ENCODE data around the gene SNIP1. TPM values are rescaled to one million over a fixed set of nuclear protein-coding genes. Genes with fewer than 3 reads are reported as not detected.

The SNIP1 gene
- total RNA-seq, 6 experiments from 2014 or later, result 6.2 to 10.6 (median 8.8) TPM

DNA sequence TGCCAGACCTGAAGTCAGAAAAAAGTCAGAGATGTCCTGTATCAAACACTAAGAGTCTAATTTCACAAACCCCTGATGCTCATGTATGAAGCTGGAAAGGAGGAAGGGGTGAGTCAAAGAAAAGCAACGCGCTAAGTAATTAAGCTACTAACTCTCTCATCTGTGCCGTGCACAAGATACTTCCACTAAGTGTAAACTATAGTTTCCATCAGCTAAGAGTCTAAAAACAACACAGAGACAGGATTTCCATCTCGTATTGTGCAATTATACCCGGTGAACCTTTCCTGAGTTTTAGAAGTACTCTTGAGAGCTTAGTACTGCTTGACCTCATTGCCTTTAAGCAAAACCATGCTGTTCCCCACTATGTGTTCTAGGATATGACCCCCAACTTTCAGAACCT is 21.6 kb upstream of the SNIP1 start:
- no peak overlapping the region for H3K4me3 ChIP-seq
- WGBS (ENCODE audit: insufficient coverage, low coverage, low lambda C conversion rate, missing lambda C conversion rate), result 75% methylated on average over 5 of the region's 5 CpGs
- H3K27me3 ChIP-seq, result no peaks in the 10 kb centered on the region
- H3K27ac ChIP-seq, result no peak overlapping the region
- DNase-seq, result no peak
- H3K4me1 ChIP-seq, result no peaks in the 10 kb centered on the region
- TF ChIP-seq CTCF (IDR thresholded peaks at IDR 0.05) (no peak), POLR2A (IDR thresholded peaks at IDR 0.05) (no peak)
- no peaks in the 10 kb centered on the region for H3K9me3 ChIP-seq
- intact Hi-C loops (cut with DNase I), result no loop called here
- no peak for ATAC-seq
- peaks cover 13 to 92% (median 32%) of the 10 kb centered on the region in 4 donors for H3K36me3 ChIP-seq

GRCh38 chr1:37574834-37575480 is 20.9 kb upstream of the SNIP1 start:
- Histone ChIP-seq H3K27ac (no peak overlapping the region), H3K4me1 (no peaks in the 10 kb centered on the region), H3K27me3 (no peaks in the 10 kb centered on the region), H3K36me3 (peaks cover 13 to 92% (median 30%) of the 10 kb centered on the region in 4 donors), H3K4me3 (no peak overlapping the region), H3K9me3 (no peaks in the 10 kb centered on the region)
- ATAC-seq (no peak), DNase-seq (no peak)
- intact Hi-C loops (cut with DNase I), result no loop called here
- 83% methylated on average over 7 of the region's 7 CpGs for WGBS (ENCODE audit: insufficient coverage, low coverage, low lambda C conversion rate, missing lambda C conversion rate)
- TF ChIP-seq CTCF (IDR thresholded peaks at IDR 0.05) (no peak), POLR2A (IDR thresholded peaks at IDR 0.05) (no peak)

- H3K36me3 ChIP-seq, result peaks cover 14 to 96% (median 42%) of the 10 kb centered on the region in 4 donors
- ATAC-seq (no peak), DNase-seq (no peak)
- no peaks in the 10 kb centered on the region for H3K4me1 ChIP-seq
- H3K4me3 ChIP-seq, result no peak overlapping the region
- no peaks in the 10 kb centered on the region for H3K27me3 ChIP-seq
- no peak overlapping the region for H3K27ac ChIP-seq
- 79% methylated on average over 3 of the region's 3 CpGs for WGBS (ENCODE audit: insufficient coverage, low coverage, low lambda C conversion rate, missing lambda C conversion rate)
- H3K9me3 ChIP-seq, result no peaks in the 10 kb centered on the region
- TF ChIP-seq CTCF (IDR thresholded peaks at IDR 0.05) (no peak), POLR2A (IDR thresholded peaks at IDR 0.05) (no peak)
- intact Hi-C loops (cut with DNase I), result no loop called here
Measured at GRCh38 chr1:37570528-37571334, 16.6 kb upstream of the SNIP1 start.

DNA sequence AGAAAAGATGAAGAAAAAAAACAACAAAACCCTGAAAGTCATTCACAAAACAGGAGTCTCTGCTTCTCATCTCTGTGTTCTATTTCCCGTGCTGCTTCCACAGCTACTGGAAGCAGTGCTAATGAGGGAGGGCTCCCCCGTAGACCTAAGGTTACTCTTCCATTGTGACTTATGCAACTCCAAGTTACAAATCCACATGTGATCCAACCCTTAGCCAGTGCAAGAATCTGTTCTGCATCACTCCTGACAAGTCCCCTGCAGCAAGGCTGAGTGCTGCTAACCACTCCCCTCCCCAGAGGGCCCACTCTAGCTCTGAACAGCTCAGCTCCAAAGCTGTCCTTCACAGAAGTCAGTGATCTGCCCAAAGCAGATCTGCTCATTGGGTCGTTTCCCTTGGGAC is 12.9 kb upstream of the SNIP1 start:
- H3K9me3 ChIP-seq, result no peaks in the 10 kb centered on the region
- TF ChIP-seq CTCF (IDR thresholded peaks at IDR 0.05) (no peak), POLR2A (IDR thresholded peaks at IDR 0.05) (no peak)
- intact Hi-C loops (cut with DNase I), result no loop called here
- DNase-seq, result no peak
- no peak overlapping the region for H3K27ac ChIP-seq
- H3K4me3 ChIP-seq, result no peak overlapping the region
- peaks cover 0 to 71% (median 23%) of the 10 kb centered on the region in 4 donors for H3K36me3 ChIP-seq
- ATAC-seq, result no peak
- peaks cover 0 to 9% (median 0%) of the 10 kb centered on the region in 4 donors for H3K4me1 ChIP-seq
- 89% methylated on average over 2 of the region's 3 CpGs for WGBS (ENCODE audit: insufficient coverage, low coverage, low lambda C conversion rate, missing lambda C conversion rate)
- H3K27me3 ChIP-seq, result no peaks in the 10 kb centered on the region
